Trophoblast cell (in vitro differentiated cells and primary cell): Measurements from ENCODE around the gene SAMD14.

Source experiments
- DNase-seq, 2 donors: peaks; one replicate each; pipeline ENCODE4 v3.0.0-alpha.2; 2016
- H2AFZ ChIP-seq: 2 replicates; pipeline ENCODE4 v1.6.1; 2013; ENCODE audit warnings: low read length, moderate library complexity, mild to moderate bottlenecking; ENCODE audit not compliant: insufficient read depth, poor library complexity
- H2AK5ac ChIP-seq: 2 replicates; pipeline ENCODE4 v1.6.1; 2013; ENCODE audit warnings: mild to moderate bottlenecking, low read length
- H2BK120ac ChIP-seq: 2 replicates; pipeline ENCODE4 v1.6.1; 2013; ENCODE audit warnings: low read length, mild to moderate bottlenecking, moderate library complexity; ENCODE audit not compliant: insufficient read depth, poor library complexity
- H2BK12ac ChIP-seq: 2 replicates; pipeline ENCODE4 v1.6.1; 2013; ENCODE audit warnings: mild to moderate bottlenecking, low read length, moderate library complexity
- H2BK5ac ChIP-seq: 2 replicates; pipeline ENCODE4 v1.6.1; 2013; ENCODE audit warnings: low read length, low read depth, moderate library complexity, mild to moderate bottlenecking; ENCODE audit not compliant: poor library complexity
- H3K14ac ChIP-seq: 2 replicates; pipeline ENCODE4 v1.6.1; 2013; ENCODE audit warnings: mild to moderate bottlenecking, low read length
- H3K18ac ChIP-seq: 2 replicates; pipeline ENCODE4 v1.6.1; 2013; ENCODE audit warnings: mild to moderate bottlenecking, low read length
- H3K23ac ChIP-seq: 2 replicates; pipeline ENCODE4 v1.6.1; 2013; ENCODE audit warnings: low read length
- H3K27ac ChIP-seq: 2 replicates; pipeline ENCODE4 v1.5.1; 2013; ENCODE audit warnings: low read depth, mild to moderate bottlenecking, inconsistent platforms, low read length, moderate library complexity
- H3K27me3 ChIP-seq: 2 replicates; pipeline ENCODE4 v1.6.1; 2013; ENCODE audit warnings: inconsistent platforms, mild to moderate bottlenecking, low read length, moderate library complexity; ENCODE audit not compliant: insufficient read depth
- H3K36me3 ChIP-seq, 2 experiments: 1 replicate in 1 of 2; 2 replicates in 1 of 2; pipeline ENCODE4 v1.6.1; 2013; ENCODE audit warnings: low read length in 2 of 2, mild to moderate bottlenecking in 2 of 2, moderate library complexity in 1 of 2; ENCODE audit not compliant: insufficient read depth in 2 of 2, control insufficient read depth in 1 of 2
- H3K4ac ChIP-seq: 2 replicates; pipeline ENCODE4 v1.6.1; 2013; ENCODE audit warnings: low read depth, mild to moderate bottlenecking, low read length, moderate library complexity
- H3K4me1 ChIP-seq, 2 experiments: 1 replicate in 1 of 2; 2 replicates in 1 of 2; pipeline ENCODE4 v1.6.1; 2013; ENCODE audit warnings: low read length in 2 of 2, mild to moderate bottlenecking in 2 of 2, moderate library complexity in 1 of 2; ENCODE audit not compliant: insufficient read depth in 2 of 2, control insufficient read depth in 1 of 2
- H3K4me2 ChIP-seq: 2 replicates; pipeline ENCODE4 v1.6.1; 2013; ENCODE audit warnings: inconsistent platforms, mild to moderate bottlenecking, low read length, moderate library complexity
- H3K4me3 ChIP-seq: 2 replicates; pipeline ENCODE4 v1.5.1; 2013; ENCODE audit warnings: mild to moderate bottlenecking, low read depth, low read length, inconsistent platforms
- H3K79me1 ChIP-seq: one replicate; pipeline ENCODE4 v1.6.1; 2013; ENCODE audit warnings: low read length
- H3K79me2 ChIP-seq: 2 replicates; pipeline ENCODE4 v1.6.1; 2013; ENCODE audit warnings: low read length, mild to moderate bottlenecking; ENCODE audit not compliant: control insufficient read depth, insufficient read depth, poor library complexity
- H3K9ac ChIP-seq: 2 replicates; pipeline ENCODE4 v1.6.1; 2013; ENCODE audit warnings: mild to moderate bottlenecking, low read length
- H3K9me3 ChIP-seq: 2 replicates; pipeline ENCODE4 v1.6.1; 2013; ENCODE audit warnings: low read depth, mild to moderate bottlenecking, control low read depth, inconsistent platforms, low read length; ENCODE audit not compliant: insufficient read depth
- H4K12ac ChIP-seq: 2 replicates; pipeline ENCODE4 v1.6.1; 2013; ENCODE audit warnings: low read depth, mild to moderate bottlenecking, low read length, moderate library complexity
- H4K8ac ChIP-seq: 2 replicates; pipeline ENCODE4 v1.6.1; 2013; ENCODE audit warnings: low read depth, mild to moderate bottlenecking, low read length, moderate library complexity
- H4K91ac ChIP-seq: one replicate; pipeline ENCODE4 v1.6.1; 2013; ENCODE audit warnings: low read depth, mild to moderate bottlenecking, low read length, moderate library complexity
- WGBS: extraction: QIAGEN DNeasy Blood & Tissue Kit; methylation state at CpG from one replicate; pipeline ENCODE4 v1.1.7; 2013; ENCODE audit warnings: missing lambda C conversion rate; ENCODE audit not compliant: insufficient read length, insufficient coverage; ENCODE audit errors: extremely low coverage; 5-methylcytosine and 5-hydroxymethylcytosine counted together

Gene SAMD14

DNA sequence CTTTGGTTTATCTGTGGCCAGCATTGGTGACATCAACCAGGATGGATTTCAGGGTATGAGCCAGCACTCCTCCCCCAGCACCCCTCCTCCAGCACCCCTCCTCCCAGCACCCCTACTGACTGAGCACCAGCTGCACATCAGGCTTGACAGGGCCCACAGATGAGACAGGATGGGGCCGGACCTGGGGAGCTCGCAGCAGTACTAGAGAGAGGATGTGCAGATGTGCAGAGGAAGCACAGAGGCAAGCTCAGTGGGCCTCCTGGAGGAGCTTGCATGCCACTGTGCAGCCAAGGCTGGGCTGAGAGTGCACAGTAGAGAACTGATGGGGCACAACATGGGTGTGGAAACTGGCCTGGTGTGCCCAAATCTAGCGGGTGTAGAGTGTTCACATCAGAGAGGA lies 57.8 kb downstream of the SAMD14 start:
- Histone ChIP-seq H4K91ac (no peak overlapping the region), H2BK120ac (no peak overlapping the region), H3K36me3 (peaks cover 70 to 71% of the 10 kb centered on the region in 2 experiments), H4K8ac (no peak overlapping the region), H3K23ac (no peak overlapping the region), H3K79me1 (no peaks in the 10 kb centered on the region), H3K79me2 (no peaks in the 10 kb centered on the region), H3K4ac (no peak overlapping the region), H3K9me3 (no peaks in the 10 kb centered on the region), H2AK5ac (no peak overlapping the region), H2BK12ac (no peak overlapping the region), H3K4me3 (no peak overlapping the region), H3K14ac (no peak overlapping the region), H2BK5ac (no peak overlapping the region), H2AFZ (no peak overlapping the region), H3K18ac (no peak overlapping the region), H3K4me1 (no peaks in the 10 kb centered on the region), H3K9ac (no peak overlapping the region), H4K12ac (no peak overlapping the region), H3K27me3 (no peaks in the 10 kb centered on the region), H3K27ac (no peak overlapping the region), H3K4me2 (no peak overlapping the region)
- WGBS: no CpG with 5 or more reads among the region's 3 CpGs
- no peak for DNase-seq

DNA sequence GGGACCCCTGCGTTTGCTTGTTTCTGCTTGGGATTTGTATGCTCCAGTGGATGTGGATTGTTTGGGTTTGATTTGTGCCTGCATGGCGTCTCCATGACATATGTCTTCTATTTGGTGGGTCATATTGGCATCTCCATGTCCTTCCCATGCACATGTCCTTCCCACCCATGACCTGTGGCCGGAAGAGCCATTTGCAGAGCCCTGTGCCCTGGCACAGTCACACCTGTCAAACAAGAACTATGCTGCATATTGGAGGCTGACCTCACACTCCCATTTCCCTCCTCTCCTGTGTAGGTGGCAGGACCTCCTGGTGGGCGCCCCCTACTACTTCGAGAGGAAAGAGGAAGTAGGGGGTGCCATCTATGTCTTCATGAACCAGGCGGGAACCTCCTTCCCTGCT lies 58.3 kb downstream of the SAMD14 start:
- H4K91ac ChIP-seq: no peak overlapping the region
- H3K4me1 ChIP-seq: no peaks in the 10 kb centered on the region
- no peak overlapping the region for H3K23ac ChIP-seq
- no peak overlapping the region for H2BK12ac ChIP-seq
- no peak overlapping the region for H3K4me2 ChIP-seq
- H3K79me1 ChIP-seq: no peaks in the 10 kb centered on the region
- no peak overlapping the region for H3K9ac ChIP-seq
- H3K4ac ChIP-seq: no peak overlapping the region
- H3K27me3 ChIP-seq: no peaks in the 10 kb centered on the region
- no peak for DNase-seq
- H2BK120ac ChIP-seq: no peak overlapping the region
- no peak overlapping the region for H3K18ac ChIP-seq
- no peaks in the 10 kb centered on the region for H3K79me2 ChIP-seq
- no peak overlapping the region for H3K4me3 ChIP-seq
- no CpG with 5 or more reads among the region's 6 CpGs for WGBS
- peaks cover 66% of the 10 kb centered on the region in 2 experiments for H3K36me3 ChIP-seq
- no peak overlapping the region for H4K12ac ChIP-seq
- H4K8ac ChIP-seq: no peak overlapping the region
- no peaks in the 10 kb centered on the region for H3K9me3 ChIP-seq
- no peak overlapping the region for H2AFZ ChIP-seq
- H2AK5ac ChIP-seq: no peak overlapping the region
- H3K14ac ChIP-seq: no peak overlapping the region
- H3K27ac ChIP-seq: no peak overlapping the region
- no peak overlapping the region for H2BK5ac ChIP-seq

- no CpG with 5 or more reads among the region's 16 CpGs for WGBS
- Histone ChIP-seq H2BK5ac (no peak overlapping the region), H3K4me3 (no peak overlapping the region)
Observed at GRCh38 chr17:50070908-50071680, 58.9 kb downstream of the SAMD14 start.

DNA sequence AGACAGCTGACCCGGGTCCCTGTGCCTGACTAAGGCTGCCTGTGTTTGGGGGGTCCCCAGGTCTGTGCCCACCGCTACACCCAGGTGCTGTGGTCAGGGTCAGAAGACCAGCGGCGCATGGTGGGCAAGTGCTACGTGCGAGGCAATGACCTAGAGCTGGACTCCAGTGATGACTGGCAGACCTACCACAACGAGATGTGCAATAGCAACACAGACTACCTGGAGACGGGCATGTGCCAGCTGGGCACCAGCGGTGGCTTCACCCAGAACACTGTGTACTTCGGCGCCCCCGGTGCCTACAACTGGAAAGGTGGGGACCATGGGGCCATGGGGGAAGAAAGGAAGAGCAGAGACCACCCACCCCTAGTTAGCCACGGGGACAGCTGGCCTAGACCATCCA lies 62.0 kb downstream of the SAMD14 start:
- Histone ChIP-seq H3K27me3 (no peaks in the 10 kb centered on the region), H3K18ac (no peak overlapping the region), H3K9me3 (no peaks in the 10 kb centered on the region), H3K4me1 (peaks cover 19 to 23% of the 10 kb centered on the region in 2 experiments), H2AK5ac (no peak overlapping the region), H3K9ac (no peak overlapping the region), H3K79me2 (no peaks in the 10 kb centered on the region), H3K4me2 (no peak overlapping the region), H4K12ac (no peak overlapping the region), H3K23ac (no peak overlapping the region), H3K27ac (no peak overlapping the region), H3K36me3 (peaks cover 36 to 41% of the 10 kb centered on the region in 2 experiments), H4K8ac (no peak overlapping the region), H3K14ac (no peak overlapping the region), H3K4ac (no peak overlapping the region), H2BK12ac (no peak overlapping the region), H2BK120ac (no peak overlapping the region), H3K4me3 (no peak overlapping the region), H3K79me1 (peaks cover 11% of the 10 kb centered on the region), H2AFZ (no peak overlapping the region), H2BK5ac (no peak overlapping the region), H4K91ac (no peak overlapping the region)
- WGBS: no CpG with 5 or more reads among the region's 13 CpGs
- no peak for DNase-seq

More at GRCh38 chr17:50070908-50071680, 58.9 kb downstream of the SAMD14 start:
- Histone ChIP-seq H3K79me2 (no peaks in the 10 kb centered on the region), H4K12ac (no peak overlapping the region), H3K23ac (no peak overlapping the region), H3K4me2 (no peak overlapping the region), H4K8ac (no peak overlapping the region), H2BK12ac (no peak overlapping the region), H3K14ac (no peak overlapping the region), H3K36me3 (peaks cover 61 to 65% of the 10 kb centered on the region in 2 experiments), H3K18ac (no peak overlapping the region), H3K4me1 (no peaks in the 10 kb centered on the region), H3K27ac (no peak overlapping the region), H2AK5ac (no peak overlapping the region), H2BK120ac (no peak overlapping the region), H2AFZ (no peak overlapping the region), H3K27me3 (no peaks in the 10 kb centered on the region), H4K91ac (no peak overlapping the region), H3K4ac (no peak overlapping the region), H3K9ac (no peak overlapping the region), H3K79me1 (no peaks in the 10 kb centered on the region), H3K9me3 (no peaks in the 10 kb centered on the region)
- DNase-seq: no peak
